ENCODE measurements around the gene CDKN2B-AS1. TPM values are rescaled to one million over a fixed set of nuclear protein-coding genes. Genes with fewer than 3 reads are reported as not detected.

CDKN2B-AS1 gene
- total RNA-seq, 1 donor from 2014 or later = 1.4 TPM

- Mint-ChIP-seq H3K4me1 (peaks cover 13% of the 10 kb centered on the region), H3K27me3 (no peaks in the 10 kb centered on the region), H3K9me3 (no peaks in the 10 kb centered on the region), H3K27ac (no peak overlapping the region), H3K36me3 (ENCODE audit: low read depth) (no peaks in the 10 kb centered on the region), H3K4me3 (no peak overlapping the region)
- no peak for TF ChIP-seq CTCF (IDR thresholded peaks at IDR 0.05)
- DNase-seq (no peak), ATAC-seq (ENCODE audit: low read depth) (no peak)
- POLR2A ChIA-PET = no interaction called here
- intact Hi-C loops (cut with micrococcal nuclease) = no loop called here
- CTCF ChIA-PET = no interaction called here
Observed at GRCh38 chr9:22046243-22046885, 51.8 kb downstream of the CDKN2B-AS1 start.

- intact Hi-C loops (cut with micrococcal nuclease) = no loop called here
- no peak overlapping the region for H3K27ac Mint-ChIP-seq
- POLR2A ChIA-PET = interaction anchor here (0.6 kb wide), 1 partner anchor 239 kb away, joined by 3 read pairs; no protein-coding TSS in a partner anchor
Observed at GRCh38 chr9:22047596-22047995, 53.0 kb downstream of the CDKN2B-AS1 start.

GRCh38 chr9:22049411-22049810, 54.8 kb downstream of the CDKN2B-AS1 start:
- H3K27ac Mint-ChIP-seq = no peak overlapping the region
- H3K36me3 Mint-ChIP-seq (ENCODE audit: low read depth) = peaks cover 2% of the 10 kb centered on the region
- H3K9me3 Mint-ChIP-seq = no peaks in the 10 kb centered on the region
- CTCF ChIA-PET = interaction anchor here (1.2 to 1.8 kb wide), 3 partner anchors 12 to 195 kb away, joined by 3 to 8 read pairs (median 5); no protein-coding TSS in a partner anchor
- DNase-seq (no peak), ATAC-seq (ENCODE audit: low read depth) (peak; percentile 34)
- no peak overlapping the region for H3K4me3 Mint-ChIP-seq
- TF ChIP-seq CTCF (IDR thresholded peaks at IDR 0.05) = no peak
- POLR2A ChIA-PET = no interaction called here
- intact Hi-C loops (cut with micrococcal nuclease) = no loop called here
- H3K27me3 Mint-ChIP-seq = no peaks in the 10 kb centered on the region
- H3K4me1 Mint-ChIP-seq = peaks cover 32% of the 10 kb centered on the region

More at GRCh38 chr9:22047596-22047995, 53.0 kb downstream of the CDKN2B-AS1 start:
- H3K27me3 Mint-ChIP-seq = no peaks in the 10 kb centered on the region
- TF ChIP-seq CTCF (IDR thresholded peaks at IDR 0.05) = no peak
- no peaks in the 10 kb centered on the region for H3K36me3 Mint-ChIP-seq (ENCODE audit: low read depth)
- CTCF ChIA-PET = interaction anchor here (0.9 to 1.1 kb wide), 3 partner anchors 8 to 39 kb away, joined by 3 to 6 read pairs (median 4); partner anchors contain the start of gene CDKN2B
- ATAC-seq (ENCODE audit: low read depth) (no peak), DNase-seq (no peak)
- H3K4me3 Mint-ChIP-seq = no peak overlapping the region
- H3K4me1 Mint-ChIP-seq = peaks cover 24% of the 10 kb centered on the region
- no peaks in the 10 kb centered on the region for H3K9me3 Mint-ChIP-seq

- TF ChIP-seq CTCF (IDR thresholded peaks at IDR 0.05) = no peak
- Mint-ChIP-seq H3K27ac (peak overlapping the region; percentile 65), H3K36me3 (ENCODE audit: low read depth) (peaks cover 2% of the 10 kb centered on the region), H3K4me3 (peak overlapping the region; percentile 35), H3K9me3 (no peaks in the 10 kb centered on the region), H3K27me3 (no peaks in the 10 kb centered on the region), H3K4me1 (peaks cover 32% of the 10 kb centered on the region)
- ChIA-PET CTCF (interaction anchor here (0.7 to 2.9 kb wide), 5 partner anchors 13 to 237 kb away, joined by 3 to 13 read pairs (median 6); no protein-coding TSS in a partner anchor), POLR2A (interaction anchor here (0.6 kb wide), 1 partner anchor 188 kb away, joined by 4 read pairs; no protein-coding TSS in a partner anchor)
- intact Hi-C loops (cut with micrococcal nuclease) = loop anchor here (5.0 kb wide), 2 partner anchors 106 to 191 kb away; no protein-coding TSS in a partner anchor
- ATAC-seq (ENCODE audit: low read depth) (peak; percentile 66), DNase-seq (no peak)
Observed at GRCh38 chr9:22050924-22051323, 56.3 kb downstream of the CDKN2B-AS1 start.

- intact Hi-C loops (cut with micrococcal nuclease) = loop anchor here (5.0 kb wide), 2 partner anchors 105 to 190 kb away; no protein-coding TSS in a partner anchor
- H3K27ac Mint-ChIP-seq = no peak overlapping the region
- no peaks in the 10 kb centered on the region for H3K9me3 Mint-ChIP-seq
- H3K36me3 Mint-ChIP-seq (ENCODE audit: low read depth) = peaks cover 5% of the 10 kb centered on the region
- CTCF ChIA-PET = interaction anchor here (0.6 to 2.9 kb wide), 4 partner anchors 184 to 400 kb away, joined by 3 to 13 read pairs (median 4); no protein-coding TSS in a partner anchor
- POLR2A ChIA-PET = no interaction called here
- ATAC-seq (ENCODE audit: low read depth) = no peak
- TF ChIP-seq CTCF (IDR thresholded peaks at IDR 0.05) = no peak
- no peaks in the 10 kb centered on the region for H3K27me3 Mint-ChIP-seq
- DNase-seq = no peak
- peaks cover 32% of the 10 kb centered on the region for H3K4me1 Mint-ChIP-seq
- no peak overlapping the region for H3K4me3 Mint-ChIP-seq
Observed at GRCh38 chr9:22052376-22052945, 57.9 kb downstream of the CDKN2B-AS1 start.

All from activated B cell treated with CpG ODN at 0.5 μM for 24 hours (primary cell).